ENCODE data around the gene APCDD1L.
"Not testable (repeated sequence)": the region's sequence is repeated elsewhere in the genome, so short reads cannot be mapped to it uniquely, and the experiment has no call there.

The APCDD1L gene

GRCh38 chr20:58436868-58437645 is 78.1 kb downstream of the APCDD1L start:
- DNase-seq: no peak

GRCh38 chr20:58435237-58435636 is 80.0 kb downstream of the APCDD1L start:
- no peak for DNase-seq

GRCh38 chr20:58434326-58434725 is 80.9 kb downstream of the APCDD1L start:
- no peak for DNase-seq

- DNase-seq: no peak
These were observed 81.4 kb downstream of the APCDD1L start for GRCh38 chr20:58433759-58434158.

GRCh38 chr20:58433029-58433647 is 82.1 kb downstream of the APCDD1L start:
- DNase-seq: no peak

GRCh38 chr20:58432186-58432954 is 82.8 kb downstream of the APCDD1L start:
- DNase-seq: peak; percentile 26

GRCh38 chr20:58431134-58431533 is 84.1 kb downstream of the APCDD1L start:
- no peak for DNase-seq

GRCh38 chr20:58429303-58429702 is 85.9 kb downstream of the APCDD1L start:
- DNase-seq: no peak

GRCh38 chr20:58428364-58428763 is 86.8 kb downstream of the APCDD1L start:
- no peak for DNase-seq

GRCh38 chr20:58427571-58427970 is 87.6 kb downstream of the APCDD1L start:
- DNase-seq: not testable (repeated sequence)

- no peak for DNase-seq
These were observed 90.8 kb downstream of the APCDD1L start for GRCh38 chr20:58424218-58424969.

GRCh38 chr20:58421497-58421850 is 93.7 kb downstream of the APCDD1L start:
- no peak for DNase-seq

- no peak for DNase-seq
These were observed 94.3 kb downstream of the APCDD1L start for GRCh38 chr20:58420798-58421496.

GRCh38 chr20:58418949-58419748 is 96.0 kb downstream of the APCDD1L start:
- DNase-seq: no peak

GRCh38 chr20:58417438-58417837 is 97.8 kb downstream of the APCDD1L start:
- DNase-seq: no peak

- peak; percentile 13 for DNase-seq
These were observed 98.4 kb downstream of the APCDD1L start for GRCh38 chr20:58416835-58417234.

GRCh38 chr20:58416057-58416456 is 99.1 kb downstream of the APCDD1L start:
- no peak for DNase-seq

GRCh38 chr20:58414786-58415185 is 100.4 kb downstream of the APCDD1L start:
- not testable (repeated sequence) for DNase-seq

- DNase-seq: not testable (repeated sequence)
These were observed 101.0 kb downstream of the APCDD1L start for GRCh38 chr20:58414216-58414615.

Measured in inflammatory macrophage treated with lipopolysaccharide for 4 hours (primary cell).